Fibroblast of mammary gland (primary cell): Measurements from ENCODE around the gene OR10A4.

ENCODE experiments used
- DNase-seq: peaks from one replicate; pipeline ENCODE4 v3.0.0-alpha.2; 2010; ENCODE audit warnings: low read depth
- H3K4me3 ChIP-seq: 2 replicates; pipeline ENCODE4 v1.5.1; 2011; ENCODE audit warnings: low read depth, mild to moderate bottlenecking, low read length, moderate library complexity; ENCODE audit not compliant: control insufficient read depth
- CTCF ChIP-seq: conservative IDR thresholded peaks from 2 replicates; pipeline ENCODE4 v1.5.1; 2011; ENCODE audit warnings: low read depth, low read length, inconsistent platforms; ENCODE audit not compliant: control insufficient read depth, insufficient read depth

Gene OR10A4

GRCh38 chr11:6926208-6927029 lies 50.0 kb downstream of the OR10A4 start, which contains the start of gene ZNF215:
ZNF215 (plus strand) TSS chr11:6926426; CDS start chr11:6932273, 5,847 bp downstream.
- no peak for TF ChIP-seq CTCF
- peak within 1 kb of the TSS; percentile 86 for H3K4me3 ChIP-seq
- peak; percentile 85 for DNase-seq

- TF ChIP-seq CTCF, result no peak
- DNase-seq, result no peak
- peak overlapping the region; percentile 86 for H3K4me3 ChIP-seq
These were observed 50.7 kb downstream of the OR10A4 start for GRCh38 chr11:6927030-6927617.
